Measurements from ENCODE around the gene RESF1. TPM values are rescaled to one million over a fixed set of nuclear protein-coding genes. Genes with fewer than 3 reads are reported as not detected.

Gene RESF1
- 14.8 and 27.4 TPM in 2 replicates for total RNA-seq

GRCh38 chr12:31959161-31959700 lies at the start of gene RESF1:
Gene RESF1 (plus strand): TSS chr12:31959415. CDS start chr12:31980956, 21,541 bp downstream.

Other genes with a start within 250 kb of the RESF1 start
- gene AMN1, start 230.4 kb upstream of the RESF1 start, total RNA-seq: 15.1 and 16.6 TPM in 2 replicates
- 15.4 and 30.7 TPM in 2 replicates for gene BICD1, start 147.4 kb downstream of the RESF1 start, total RNA-seq

Data from smooth muscle cell of the umbilical artery (primary cell).